Mucosa of gallbladder (tissue), 1 donor: ENCODE data around the gene DHRS7B. TPM values are rescaled to one million over a fixed set of nuclear protein-coding genes. Genes with fewer than 3 reads are reported as not detected.

ENCODE experiments used
- DNase-seq: peaks from one replicate; pipeline ENCODE4 v3.0.0-alpha.2; 2020; ENCODE audit warnings: low spot score
- total RNA-seq: library from RNA; stranded (reverse); gene quantifications from one replicate; pipeline ENCODE4 v1.2.1, GENCODE V29; 2021
- donor health status: DM: no; HTN: no; CAD: no.

DHRS7B gene
- total RNA-seq, 1 donor from 2014 or later, result 30.3 TPM

DNA sequence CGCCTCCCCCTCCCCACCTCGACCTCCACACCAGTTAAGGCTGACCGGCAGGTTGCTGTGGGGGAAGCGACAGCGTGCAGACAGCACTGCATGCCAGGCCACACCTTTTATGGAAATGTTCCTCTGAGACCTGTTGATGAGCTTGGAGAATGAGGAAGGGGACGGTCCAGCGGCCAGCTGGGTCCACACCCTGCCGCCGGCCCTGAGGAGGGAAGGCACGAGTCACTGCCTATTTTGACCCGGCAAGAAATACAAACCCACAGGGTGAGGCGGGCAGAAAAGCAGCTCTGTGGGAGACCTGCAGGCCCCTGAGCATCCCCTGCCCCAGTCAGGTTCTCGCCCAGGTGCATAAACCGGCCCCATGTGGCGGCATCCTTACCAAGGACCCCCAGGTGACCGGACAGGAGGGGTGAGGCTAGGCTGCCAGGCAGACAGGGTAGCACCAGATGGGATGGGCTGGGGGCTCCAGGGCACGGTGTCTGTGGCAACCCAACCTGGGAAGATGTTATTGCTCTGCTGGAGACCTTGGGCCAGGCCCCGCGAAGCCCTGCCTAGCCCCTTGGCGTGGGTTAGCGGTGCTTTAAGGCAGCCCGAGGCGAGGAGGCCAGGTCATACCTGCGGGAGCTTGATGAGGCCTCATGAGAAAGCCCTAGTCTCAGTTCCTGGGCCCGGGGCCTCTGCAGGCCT lies 113.7 kb downstream of the DHRS7B start:
- DNase-seq, result no peak

Other genes starting within 250 kb of the DHRS7B start
- 196 TPM for gene USP22, start 84.0 kb upstream of the DHRS7B start, total RNA-seq
- gene TMEM11, start 87.2 kb downstream of the DHRS7B start, total RNA-seq, result 20.3 TPM
- gene NATD1, start 126.4 kb downstream of the DHRS7B start, total RNA-seq, result 20.6 TPM
- 74.0 TPM for gene MAP2K3, start 157.7 kb downstream of the DHRS7B start, total RNA-seq
- 2.4 TPM for gene KCNJ12, start 249.4 kb downstream of the DHRS7B start, total RNA-seq